Activated CD8-positive, alpha-beta T cell treated with anti-CD3 and anti-CD28 coated beads for 36 hours (primary cell): ENCODE measurements around the gene EAPP. TPM values are rescaled to one million over a fixed set of nuclear protein-coding genes. Genes with fewer than 3 reads are reported as not detected.
"Not testable (repeated sequence)": the region's sequence is repeated elsewhere in the genome, so short reads cannot be mapped to it uniquely, and the experiment has no call there.

Experiments used
- ATAC-seq: fragments of 200-7000 bp; cut with Tn5 transposase; one replicate; pipeline ENCODE4 v1.10.0; 2021; ENCODE audit warnings: mild to moderate bottlenecking, moderate library complexity
- CTCF ChIA-PET: fragments of 350-600 bp; sonication (Branson Sonifier 250); formaldehyde crosslinking; loops from one replicate; lab custom pipeline; 2021; ENCODE audit warnings: antibody characterized with exemption; lab: Charles Lee
- POLR2A ChIA-PET: fragments of 350-600 bp; sonication (Branson Sonifier 250); formaldehyde crosslinking; loops from one replicate; lab custom pipeline; 2021; ENCODE audit warnings: antibody characterized with exemption; lab: Charles Lee
- DNase-seq: peaks from one replicate; pipeline ENCODE4 v3.0.0-alpha.2; 2020
- H3K27ac Mint-ChIP-seq: one replicate; pipeline ENCODE4 v1.8.0; 2021; ENCODE audit warnings: mild to moderate bottlenecking, mixed read lengths
- H3K27me3 Mint-ChIP-seq: one replicate; pipeline ENCODE4 v1.8.0; 2021; ENCODE audit warnings: mixed read lengths
- H3K36me3 Mint-ChIP-seq: one replicate; pipeline ENCODE4 v1.8.0; 2021; ENCODE audit warnings: low read depth, mixed read lengths
- H3K4me1 Mint-ChIP-seq: one replicate; pipeline ENCODE4 v1.8.0; 2021; ENCODE audit warnings: low read depth, mixed read lengths
- H3K4me3 Mint-ChIP-seq: one replicate; pipeline ENCODE4 v1.8.0; 2021; ENCODE audit warnings: mild to moderate bottlenecking, moderate library complexity, mixed read lengths
- H3K9me3 Mint-ChIP-seq: one replicate; pipeline ENCODE4 v1.8.0; 2021; ENCODE audit warnings: mixed read lengths
- intact Hi-C: fragments of 100-400 bp; cut with micrococcal nuclease; formaldehyde crosslinking; loops from one replicate; pipeline ENCODE4 v1.10.0; 2022
- total RNA-seq, 2 experiments: library from RNA; stranded (reverse); gene quantifications; one replicate each; pipeline ENCODE4 v1.2.3, GENCODE V29; 2021
- TF ChIP-seq, protein P1 (sequence below): fragments of 200-600 bp; IDR thresholded peaks from one replicate; pipeline ENCODE4 v1.8.0; 2022; ENCODE audit warnings: antibody characterized with exemption, mild to moderate bottlenecking

EAPP gene
- total RNA-seq, 2 experiments from 2014 or later = 29.9 to 32.0 TPM

GRCh38 chr14:34482463-34482862 is 57.0 kb downstream of the EAPP start:
- Mint-ChIP-seq H3K9me3 (no peaks in the 10 kb centered on the region), H3K36me3 (no peaks in the 10 kb centered on the region), H3K4me3 (no peak overlapping the region), H3K4me1 (no peaks in the 10 kb centered on the region), H3K27ac (no peak overlapping the region), H3K27me3 (no peaks in the 10 kb centered on the region)
- DNase-seq (no peak), ATAC-seq (no peak)
- intact Hi-C loops = no loop called here
- POLR2A ChIA-PET = no interaction called here
- TF ChIP-seq, protein P1, sequence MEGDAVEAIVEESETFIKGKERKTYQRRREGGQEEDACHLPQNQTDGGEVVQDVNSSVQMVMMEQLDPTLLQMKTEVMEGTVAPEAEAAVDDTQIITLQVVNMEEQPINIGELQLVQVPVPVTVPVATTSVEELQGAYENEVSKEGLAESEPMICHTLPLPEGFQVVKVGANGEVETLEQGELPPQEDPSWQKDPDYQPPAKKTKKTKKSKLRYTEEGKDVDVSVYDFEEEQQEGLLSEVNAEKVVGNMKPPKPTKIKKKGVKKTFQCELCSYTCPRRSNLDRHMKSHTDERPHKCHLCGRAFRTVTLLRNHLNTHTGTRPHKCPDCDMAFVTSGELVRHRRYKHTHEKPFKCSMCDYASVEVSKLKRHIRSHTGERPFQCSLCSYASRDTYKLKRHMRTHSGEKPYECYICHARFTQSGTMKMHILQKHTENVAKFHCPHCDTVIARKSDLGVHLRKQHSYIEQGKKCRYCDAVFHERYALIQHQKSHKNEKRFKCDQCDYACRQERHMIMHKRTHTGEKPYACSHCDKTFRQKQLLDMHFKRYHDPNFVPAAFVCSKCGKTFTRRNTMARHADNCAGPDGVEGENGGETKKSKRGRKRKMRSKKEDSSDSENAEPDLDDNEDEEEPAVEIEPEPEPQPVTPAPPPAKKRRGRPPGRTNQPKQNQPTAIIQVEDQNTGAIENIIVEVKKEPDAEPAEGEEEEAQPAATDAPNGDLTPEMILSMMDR = no peak
- CTCF ChIA-PET = no interaction called here

DNA sequence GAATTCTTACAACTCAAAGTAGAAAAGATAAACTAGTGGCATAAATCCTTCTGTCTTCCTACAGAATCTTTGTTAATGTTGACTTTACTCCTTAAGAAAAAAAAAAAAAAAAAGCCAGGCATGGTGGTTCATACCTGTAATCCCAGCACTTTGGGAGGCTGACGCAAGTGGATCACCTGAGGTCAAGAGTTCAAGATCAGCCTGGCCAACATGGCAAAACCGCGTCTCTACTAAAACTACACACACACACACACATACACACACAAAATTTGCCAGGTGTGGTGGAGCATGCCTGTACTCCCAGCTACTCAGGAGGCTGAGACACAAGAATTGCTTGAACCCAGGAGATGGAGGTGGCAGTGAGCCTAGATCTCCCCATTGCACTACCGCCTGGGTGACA is 59.8 kb downstream of the EAPP start:
- TF ChIP-seq, protein P1 = no peak
- Mint-ChIP-seq H3K4me3 (no peak overlapping the region), H3K4me1 (no peaks in the 10 kb centered on the region), H3K9me3 (no peaks in the 10 kb centered on the region), H3K36me3 (no peaks in the 10 kb centered on the region), H3K27ac (no peak overlapping the region), H3K27me3 (no peaks in the 10 kb centered on the region)
- intact Hi-C loops = no loop called here
- POLR2A ChIA-PET = no interaction called here
- DNase-seq = no peak
- no peak for ATAC-seq
- CTCF ChIA-PET = no interaction called here

- Mint-ChIP-seq H3K27me3 (no peaks in the 10 kb centered on the region), H3K9me3 (no peaks in the 10 kb centered on the region), H3K36me3 (no peaks in the 10 kb centered on the region), H3K4me1 (no peaks in the 10 kb centered on the region), H3K27ac (no peak overlapping the region), H3K4me3 (no peak overlapping the region)
- intact Hi-C loops = no loop called here
- ATAC-seq (no peak), DNase-seq (no peak)
- TF ChIP-seq, protein P1 = no peak
- ChIA-PET POLR2A (no interaction called here), CTCF (no interaction called here)
Observed at GRCh38 chr14:34478261-34478660, 61.2 kb downstream of the EAPP start.

GRCh38 chr14:34476036-34476435 is 63.5 kb downstream of the EAPP start:
- H3K27me3 Mint-ChIP-seq, H3K9me3 Mint-ChIP-seq, POLR2A ChIA-PET, H3K4me1 Mint-ChIP-seq, H3K36me3 Mint-ChIP-seq, H3K4me3 Mint-ChIP-seq, CTCF ChIA-PET, H3K27ac Mint-ChIP-seq, DNase-seq, ATAC-seq, intact Hi-C loops: not testable (repeated sequence)

GRCh38 chr14:34475163-34475562 is 64.3 kb downstream of the EAPP start:
- no peak for ATAC-seq
- no peaks in the 10 kb centered on the region for H3K36me3 Mint-ChIP-seq
- H3K27ac Mint-ChIP-seq = no peak overlapping the region
- intact Hi-C loops = no loop called here
- CTCF ChIA-PET = no interaction called here
- H3K4me1 Mint-ChIP-seq = no peaks in the 10 kb centered on the region
- DNase-seq = no peak
- H3K27me3 Mint-ChIP-seq = no peaks in the 10 kb centered on the region
- H3K9me3 Mint-ChIP-seq = no peaks in the 10 kb centered on the region
- POLR2A ChIA-PET = no interaction called here
- TF ChIP-seq, protein P1 = no peak
- no peak overlapping the region for H3K4me3 Mint-ChIP-seq

DNA sequence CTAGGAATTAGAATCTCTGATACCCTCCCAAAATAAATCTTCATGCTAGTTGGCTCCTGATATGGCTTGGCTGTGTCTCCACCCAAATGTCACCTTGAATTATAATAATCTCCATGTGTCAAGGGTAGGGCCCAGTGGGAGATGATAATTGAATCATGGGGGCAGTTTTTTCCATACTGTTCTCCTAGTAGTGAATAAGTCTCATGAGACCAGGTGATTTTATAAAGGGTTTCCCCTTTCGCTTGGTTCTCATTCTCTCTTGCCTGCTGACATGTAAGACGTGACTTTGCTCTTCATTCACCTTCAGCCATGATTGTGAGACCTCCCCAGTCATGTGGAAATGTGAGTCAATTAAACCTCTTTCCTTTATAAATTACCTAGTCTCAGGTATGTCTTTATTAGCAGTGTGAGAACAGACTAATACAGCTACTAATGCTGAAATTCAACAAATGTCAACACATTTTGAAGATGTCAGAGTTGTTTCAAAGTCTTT is 65.3 kb downstream of the EAPP start:
- Mint-ChIP-seq H3K4me1 (no peaks in the 10 kb centered on the region), H3K4me3 (no peak overlapping the region), H3K9me3 (no peaks in the 10 kb centered on the region), H3K36me3 (no peaks in the 10 kb centered on the region), H3K27me3 (no peaks in the 10 kb centered on the region), H3K27ac (no peak overlapping the region)
- CTCF ChIA-PET = interaction anchor here (1.0 kb wide), 1 partner anchor 143 kb away, joined by 3 read pairs; no protein-coding TSS in a partner anchor
- intact Hi-C loops = no loop called here
- TF ChIP-seq, protein P1 = no peak
- POLR2A ChIA-PET = no interaction called here
- ATAC-seq (no peak), DNase-seq (no peak)
